ENCODE data around the gene HIPK1. TPM values are rescaled to one million over a fixed set of nuclear protein-coding genes. Genes with fewer than 3 reads are reported as not detected.
A peak's percentile ranks its signal among the peaks of the same experiment; 100 is the strongest.

Gene HIPK1
- total and polyA plus RNA-seq, 8 donors = 6.8 to 42.1 (median 28.9) TPM

DNA sequence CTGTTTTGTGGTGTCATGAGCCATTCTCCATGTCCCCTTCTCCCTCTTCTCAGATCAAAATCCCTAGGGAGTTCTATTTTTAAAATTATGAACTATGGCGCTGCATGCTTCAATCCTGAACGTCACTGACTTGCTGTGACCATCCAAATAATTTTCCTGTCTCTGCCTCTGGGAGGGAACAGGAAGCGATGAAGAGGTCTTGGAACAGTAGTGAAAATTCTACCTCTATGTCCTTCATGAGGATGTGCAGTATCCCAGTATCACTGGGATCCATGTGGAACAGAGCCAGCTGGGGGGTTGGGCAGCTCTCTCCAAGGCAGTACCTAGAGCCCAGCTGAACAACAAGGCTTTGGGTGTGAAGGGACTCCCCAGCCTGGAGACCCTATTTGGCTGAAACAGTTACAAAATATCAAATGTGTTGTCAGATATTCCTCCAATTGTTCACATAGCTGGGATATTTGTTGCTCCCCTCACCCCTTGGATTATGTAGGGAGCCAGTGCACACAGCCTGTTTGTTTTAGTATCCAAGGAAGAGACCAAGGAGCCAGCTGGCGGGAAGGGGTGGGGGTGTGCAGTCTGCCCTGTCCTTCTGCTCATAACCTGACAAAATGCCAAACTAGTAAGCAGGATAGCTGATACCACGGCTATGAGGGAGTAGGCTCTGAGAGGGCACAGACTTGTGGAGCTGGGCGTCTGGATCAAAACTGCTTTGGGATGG lies 16.4 kb upstream of the HIPK1 start:
- intact Hi-C loops (cut with DNase I) = no loop called here
- DNase-seq = peak in 3 of 6 donors; percentile 32 to 53 (median 51)
- Histone ChIP-seq H3K36me3 (peaks cover 0 to 4% (median 0%) of the 10 kb centered on the region in 3 donors), H3K4me3 (no peak overlapping the region), H3K27me3 (no peaks in the 10 kb centered on the region), H3K4me1 (peaks cover 0 to 3% (median 0%) of the 10 kb centered on the region in 3 donors), H3K27ac (peak overlapping the region in 2 of 4 donors; percentile 10 to 24), H3K9me3 (no peaks in the 10 kb centered on the region)
- TF ChIP-seq, protein P1, sequence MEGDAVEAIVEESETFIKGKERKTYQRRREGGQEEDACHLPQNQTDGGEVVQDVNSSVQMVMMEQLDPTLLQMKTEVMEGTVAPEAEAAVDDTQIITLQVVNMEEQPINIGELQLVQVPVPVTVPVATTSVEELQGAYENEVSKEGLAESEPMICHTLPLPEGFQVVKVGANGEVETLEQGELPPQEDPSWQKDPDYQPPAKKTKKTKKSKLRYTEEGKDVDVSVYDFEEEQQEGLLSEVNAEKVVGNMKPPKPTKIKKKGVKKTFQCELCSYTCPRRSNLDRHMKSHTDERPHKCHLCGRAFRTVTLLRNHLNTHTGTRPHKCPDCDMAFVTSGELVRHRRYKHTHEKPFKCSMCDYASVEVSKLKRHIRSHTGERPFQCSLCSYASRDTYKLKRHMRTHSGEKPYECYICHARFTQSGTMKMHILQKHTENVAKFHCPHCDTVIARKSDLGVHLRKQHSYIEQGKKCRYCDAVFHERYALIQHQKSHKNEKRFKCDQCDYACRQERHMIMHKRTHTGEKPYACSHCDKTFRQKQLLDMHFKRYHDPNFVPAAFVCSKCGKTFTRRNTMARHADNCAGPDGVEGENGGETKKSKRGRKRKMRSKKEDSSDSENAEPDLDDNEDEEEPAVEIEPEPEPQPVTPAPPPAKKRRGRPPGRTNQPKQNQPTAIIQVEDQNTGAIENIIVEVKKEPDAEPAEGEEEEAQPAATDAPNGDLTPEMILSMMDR (IDR thresholded peaks at IDR 0.05) = no peak
- FAIRE-seq = no peak
- peak; percentile 83 to 92 (median 87) for ATAC-seq
- WGBS, 2 donors = 53 to 58% methylated on average over 6 of the region's 6 CpGs

DNA sequence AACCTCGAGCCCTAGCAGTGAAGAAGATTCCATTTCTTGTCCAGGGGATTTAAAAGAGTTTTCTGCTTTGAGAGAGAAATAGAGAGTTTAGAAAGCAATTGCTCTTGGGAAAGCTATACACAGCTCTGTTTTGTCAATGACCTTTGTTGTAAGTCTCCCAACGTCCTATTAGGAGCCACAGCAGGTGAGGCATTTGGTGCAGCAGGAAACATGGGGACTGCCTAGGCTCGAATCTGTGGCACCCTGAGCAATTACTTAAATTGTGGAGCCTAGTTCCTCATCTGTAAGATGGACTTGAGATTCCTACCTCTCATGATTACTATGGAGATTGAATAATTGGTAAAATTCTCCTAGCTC lies 15.8 kb upstream of the HIPK1 start:
- Histone ChIP-seq H3K4me1 (peaks cover 0 to 3% (median 0%) of the 10 kb centered on the region in 3 donors), H3K36me3 (peaks cover 0 to 4% (median 0%) of the 10 kb centered on the region in 3 donors), H3K27me3 (no peaks in the 10 kb centered on the region), H3K4me3 (no peak overlapping the region), H3K9me3 (no peaks in the 10 kb centered on the region), H3K27ac (peak overlapping the region in 2 of 4 donors; percentile 10 to 24)
- DNase-seq (no peak), FAIRE-seq (no peak), ATAC-seq (peak in 3 of 4 donors; percentile 21 to 32 (median 29))
- intact Hi-C loops (cut with DNase I) = no loop called here
- WGBS, 2 donors = 38 to 49% methylated on average over 3 of the region's 3 CpGs
- TF ChIP-seq, protein P1 (IDR thresholded peaks at IDR 0.05) = no peak

DNA sequence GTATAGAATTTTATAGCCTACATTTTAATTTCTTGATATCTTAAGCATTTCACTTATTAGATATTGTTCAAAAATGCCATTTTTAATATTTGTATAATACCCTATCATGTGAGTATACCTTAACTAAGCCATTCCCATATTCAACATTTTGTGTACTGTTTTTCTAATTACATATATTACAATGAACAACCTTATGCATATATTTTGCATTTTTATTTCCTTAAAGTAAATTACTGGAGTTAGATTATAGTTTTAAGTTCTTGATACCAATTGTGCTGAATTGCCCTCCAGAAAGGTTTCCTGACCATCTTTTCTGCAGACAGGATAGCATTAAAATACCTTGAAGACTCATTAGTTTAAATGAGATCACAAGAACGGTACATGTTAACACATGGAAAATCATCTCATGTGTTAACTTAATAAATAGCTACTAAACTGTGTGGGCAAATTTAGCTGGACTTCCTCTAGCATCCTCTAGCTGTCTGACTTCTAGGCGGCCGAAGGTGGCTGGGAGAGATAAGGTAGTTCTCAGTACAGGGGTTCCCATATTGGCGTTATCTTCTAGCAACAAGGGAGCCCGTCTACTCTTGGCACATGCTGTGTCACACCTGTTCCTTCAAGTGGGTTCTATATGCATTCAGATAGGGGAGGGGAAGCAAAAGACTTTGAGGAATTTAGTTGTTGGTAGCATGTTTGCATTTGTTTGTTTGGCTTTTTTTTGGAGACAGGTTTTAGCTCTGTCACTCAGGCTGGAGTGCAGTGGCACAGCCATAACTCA lies 15.0 kb upstream of the HIPK1 start:
- WGBS, 2 donors = 51 to 58% methylated on average over 5 of the region's 5 CpGs
- Histone ChIP-seq H3K4me1 (peaks cover 0 to 3% (median 0%) of the 10 kb centered on the region in 3 donors), H3K4me3 (no peak overlapping the region), H3K36me3 (peaks cover 0 to 4% (median 0%) of the 10 kb centered on the region in 3 donors), H3K27ac (no peak overlapping the region), H3K27me3 (no peaks in the 10 kb centered on the region), H3K9me3 (no peaks in the 10 kb centered on the region)
- ATAC-seq (no peak), DNase-seq (no peak), FAIRE-seq (no peak)
- intact Hi-C loops (cut with DNase I) = no loop called here
- TF ChIP-seq, protein P1 (IDR thresholded peaks at IDR 0.05) = no peak

DNA sequence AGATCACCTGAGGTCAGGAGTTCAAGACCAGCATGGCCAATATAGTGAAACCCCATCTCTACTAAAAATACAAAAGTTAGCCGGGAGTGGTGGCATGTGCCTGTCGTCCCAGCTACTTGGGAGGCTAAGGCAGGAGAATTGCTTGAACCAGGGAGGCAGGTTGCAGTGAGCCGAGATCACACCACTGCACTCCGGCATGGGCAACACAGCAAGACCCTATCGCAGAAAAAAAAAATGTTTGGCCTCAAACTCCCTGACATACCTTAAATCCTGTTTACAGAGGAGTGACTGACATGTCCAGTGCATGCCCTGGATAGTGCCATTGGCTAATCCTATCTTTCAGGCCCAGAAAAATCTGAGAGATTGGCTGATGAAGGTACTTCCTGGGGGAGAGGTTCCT lies 12.2 kb upstream of the HIPK1 start:
- H3K36me3 ChIP-seq = no peaks in the 10 kb centered on the region
- peaks cover 0 to 3% (median 0%) of the 10 kb centered on the region in 3 donors for H3K4me1 ChIP-seq
- no peak overlapping the region for H3K27ac ChIP-seq
- ATAC-seq (no peak), FAIRE-seq (no peak), DNase-seq (no peak)
- H3K27me3 ChIP-seq = no peaks in the 10 kb centered on the region
- TF ChIP-seq, protein P1 (IDR thresholded peaks at IDR 0.05) = no peak
- no peak overlapping the region for H3K4me3 ChIP-seq
- H3K9me3 ChIP-seq = no peaks in the 10 kb centered on the region
- intact Hi-C loops (cut with DNase I) = no loop called here
- WGBS, 2 donors = 93 to 98% methylated on average over 5 of the region's 5 CpGs

Data from pancreas (tissue), 10 donors.